Testis (tissue), 2 donors: Measurements from ENCODE around the gene BTRC.

ENCODE experiments used
- POLR2A ChIP-seq: fragments of 450-650 bp; IDR thresholded peaks from one replicate; pipeline ENCODE4 v1.6.1; 2017; ENCODE audit warnings: antibody characterized with exemption, mild to moderate bottlenecking, moderate library complexity
- TF ChIP-seq, protein P1 (sequence below), 3 experiments: fragments of 450-650 bp in 2 of 3; fragments of 200-600 bp in 1 of 3; sonication (generic) in 1 of 3; IDR thresholded peaks; one replicate each; pipeline ENCODE4 v1.5.1; 2016 to 2019; ENCODE audit warnings: antibody characterized with exemption in 3 of 3, mild to moderate bottlenecking in 2 of 3, moderate library complexity in 1 of 3

DNA sequence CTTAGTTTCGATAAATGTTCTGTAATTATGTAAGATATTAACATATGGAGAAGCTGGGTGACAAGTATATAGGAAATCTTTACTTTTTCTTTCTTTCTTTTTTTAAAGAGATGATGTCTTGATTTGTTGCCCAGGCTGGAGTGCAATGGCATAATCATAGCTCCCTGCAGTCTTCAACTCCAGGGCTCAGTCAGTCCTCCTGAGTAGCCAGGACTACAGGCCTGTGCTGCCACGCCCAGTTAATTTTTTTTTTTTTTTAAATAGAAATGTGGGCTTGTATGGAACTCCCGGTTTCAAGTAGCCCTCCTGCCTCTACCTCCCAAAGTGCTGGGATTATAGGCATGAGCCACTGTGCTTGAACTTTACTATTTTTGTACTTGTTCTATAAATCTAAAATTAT is 122.4 kb downstream of the BTRC start:
- TF ChIP-seq, protein P1, sequence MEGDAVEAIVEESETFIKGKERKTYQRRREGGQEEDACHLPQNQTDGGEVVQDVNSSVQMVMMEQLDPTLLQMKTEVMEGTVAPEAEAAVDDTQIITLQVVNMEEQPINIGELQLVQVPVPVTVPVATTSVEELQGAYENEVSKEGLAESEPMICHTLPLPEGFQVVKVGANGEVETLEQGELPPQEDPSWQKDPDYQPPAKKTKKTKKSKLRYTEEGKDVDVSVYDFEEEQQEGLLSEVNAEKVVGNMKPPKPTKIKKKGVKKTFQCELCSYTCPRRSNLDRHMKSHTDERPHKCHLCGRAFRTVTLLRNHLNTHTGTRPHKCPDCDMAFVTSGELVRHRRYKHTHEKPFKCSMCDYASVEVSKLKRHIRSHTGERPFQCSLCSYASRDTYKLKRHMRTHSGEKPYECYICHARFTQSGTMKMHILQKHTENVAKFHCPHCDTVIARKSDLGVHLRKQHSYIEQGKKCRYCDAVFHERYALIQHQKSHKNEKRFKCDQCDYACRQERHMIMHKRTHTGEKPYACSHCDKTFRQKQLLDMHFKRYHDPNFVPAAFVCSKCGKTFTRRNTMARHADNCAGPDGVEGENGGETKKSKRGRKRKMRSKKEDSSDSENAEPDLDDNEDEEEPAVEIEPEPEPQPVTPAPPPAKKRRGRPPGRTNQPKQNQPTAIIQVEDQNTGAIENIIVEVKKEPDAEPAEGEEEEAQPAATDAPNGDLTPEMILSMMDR (IDR thresholded peaks at IDR 0.05), result no peak
- no peak for TF ChIP-seq POLR2A
